Adipocyte (in vitro differentiated cells): ENCODE measurements around the gene PDZD8.

ENCODE experiments used
- DNase-seq: peaks from one replicate; pipeline ENCODE4 v3.0.0-alpha.2; 2015; ENCODE audit warnings: low read depth
- H3K27me3 ChIP-seq: replicated peaks from 2 replicates; pipeline ENCODE4 v1.7.0; 2013; ENCODE audit warnings: mild to moderate bottlenecking, low read length, moderate library complexity; ENCODE audit not compliant: control insufficient read depth, insufficient read depth
- H3K36me3 ChIP-seq: 2 replicates; pipeline ENCODE4 v1.7.0; 2013; ENCODE audit warnings: low read length, mild to moderate bottlenecking, moderate library complexity; ENCODE audit not compliant: control insufficient read depth, insufficient read depth, severe bottlenecking
- H3K4me1 ChIP-seq: 2 replicates; pipeline ENCODE4 v1.7.0; 2013; ENCODE audit warnings: mild to moderate bottlenecking, low read length, moderate library complexity; ENCODE audit not compliant: control insufficient read depth, insufficient read depth
- H3K4me3 ChIP-seq: 2 replicates; pipeline ENCODE4 v1.7.0; 2013; ENCODE audit warnings: mild to moderate bottlenecking, low read length, moderate library complexity
- H3K9ac ChIP-seq: 2 replicates; pipeline ENCODE4 v1.7.0; 2013; ENCODE audit warnings: mild to moderate bottlenecking, low read length, moderate library complexity
- H3K9me3 ChIP-seq: 2 replicates; pipeline ENCODE4 v1.7.0; 2013; ENCODE audit warnings: mild to moderate bottlenecking, low read length, moderate library complexity; ENCODE audit not compliant: control insufficient read depth

PDZD8 gene

DNA sequence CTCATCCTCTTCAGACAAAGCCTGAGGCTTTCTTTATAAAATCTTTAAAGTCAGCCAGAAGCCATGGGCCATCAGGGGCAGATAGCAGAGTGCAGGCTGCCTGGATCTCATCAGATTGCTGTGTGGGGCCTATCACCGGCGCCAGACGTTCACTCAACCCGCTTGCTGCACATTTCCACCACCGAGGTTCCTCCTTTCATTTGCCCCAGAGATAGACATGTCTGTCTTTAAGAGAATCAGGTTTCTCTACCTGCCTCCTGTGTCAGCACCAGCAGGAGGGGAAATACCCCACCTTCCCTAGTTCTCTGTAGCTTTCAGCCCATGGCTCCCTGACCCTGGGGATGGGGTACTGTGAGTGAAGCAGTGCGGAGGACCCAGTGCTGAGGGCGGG, 112.3 kb downstream of the PDZD8 start:
- Histone ChIP-seq H3K4me1 (no peaks in the 10 kb centered on the region), H3K27me3 (peaks cover 27% of the 10 kb centered on the region), H3K36me3 (no peaks in the 10 kb centered on the region), H3K9me3 (no peaks in the 10 kb centered on the region), H3K9ac (no peak overlapping the region), H3K4me3 (no peak overlapping the region)
- no peak for DNase-seq

DNA sequence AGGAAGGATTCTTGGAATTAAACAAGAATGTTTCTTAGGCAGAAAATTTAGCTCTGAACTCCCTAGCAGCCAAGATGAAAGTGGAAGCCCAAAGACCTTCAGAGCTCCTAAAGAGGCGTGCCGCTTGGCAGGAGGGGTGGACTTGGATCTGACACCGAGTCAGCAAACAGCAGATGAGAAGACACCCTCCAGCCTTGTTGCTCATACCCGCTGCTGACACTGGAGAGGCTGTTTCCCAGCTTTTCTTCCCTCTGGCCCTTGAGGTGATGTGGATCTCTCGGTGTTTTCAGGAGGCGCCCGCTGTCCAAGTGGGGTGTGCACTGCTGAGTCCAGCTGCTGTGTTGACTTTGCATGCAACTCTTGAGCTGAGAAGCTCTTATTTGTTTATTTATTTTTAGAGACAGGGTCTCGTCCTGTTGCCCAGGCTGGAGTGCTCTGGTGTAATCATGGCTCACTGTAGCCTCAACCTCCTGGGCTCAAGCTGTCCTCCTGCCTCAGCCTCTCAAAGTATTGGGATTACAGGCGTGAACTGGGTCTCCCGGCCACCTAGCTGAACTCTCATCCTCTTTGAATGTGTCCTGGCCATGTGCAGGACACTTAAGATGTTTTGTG, 112.8 kb downstream of the PDZD8 start:
- no peaks in the 10 kb centered on the region for H3K9me3 ChIP-seq

GRCh38 chr10:117261501-117261900, 113.7 kb downstream of the PDZD8 start:
- H3K4me3 ChIP-seq = no peak overlapping the region
- H3K4me1 ChIP-seq = no peaks in the 10 kb centered on the region
- DNase-seq = no peak
- H3K9ac ChIP-seq = no peak overlapping the region
- H3K36me3 ChIP-seq = no peaks in the 10 kb centered on the region
- peaks cover 40% of the 10 kb centered on the region for H3K27me3 ChIP-seq
- no peaks in the 10 kb centered on the region for H3K9me3 ChIP-seq

More for the DNA sequence above, 112.8 kb downstream of the PDZD8 start:
- DNase-seq = no peak
- Histone ChIP-seq H3K4me1 (no peaks in the 10 kb centered on the region), H3K36me3 (no peaks in the 10 kb centered on the region), H3K4me3 (no peak overlapping the region), H3K9ac (no peak overlapping the region), H3K27me3 (peaks cover 31% of the 10 kb centered on the region)

DNA sequence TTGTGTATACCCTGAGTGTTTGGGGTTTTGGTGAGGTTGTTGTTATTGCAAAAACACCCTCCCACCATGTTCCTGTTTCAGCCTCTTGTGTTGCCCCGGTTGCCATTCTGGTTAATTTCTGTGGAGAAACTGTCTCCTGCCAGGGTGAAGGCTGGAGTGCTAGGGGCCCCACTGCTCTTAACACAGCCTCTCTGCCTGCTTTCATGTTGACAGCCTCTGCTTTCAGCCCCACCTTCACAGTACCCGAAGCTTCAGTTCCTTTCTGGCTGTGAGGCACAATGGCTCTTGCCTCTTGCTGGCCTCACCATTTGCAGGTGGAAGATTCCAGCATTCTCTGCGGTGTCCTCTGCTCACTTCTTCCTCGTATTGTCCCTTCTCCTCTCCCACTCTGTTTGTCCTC, 115.2 kb downstream of the PDZD8 start:
- no peak for DNase-seq
- H3K27me3 ChIP-seq = peaks cover 45% of the 10 kb centered on the region
- no peaks in the 10 kb centered on the region for H3K4me1 ChIP-seq
- no peaks in the 10 kb centered on the region for H3K9me3 ChIP-seq
- no peak overlapping the region for H3K9ac ChIP-seq
- H3K4me3 ChIP-seq = no peak overlapping the region
- no peaks in the 10 kb centered on the region for H3K36me3 ChIP-seq

GRCh38 chr10:117259279-117259678, 116.0 kb downstream of the PDZD8 start:
- DNase-seq = no peak

DNA sequence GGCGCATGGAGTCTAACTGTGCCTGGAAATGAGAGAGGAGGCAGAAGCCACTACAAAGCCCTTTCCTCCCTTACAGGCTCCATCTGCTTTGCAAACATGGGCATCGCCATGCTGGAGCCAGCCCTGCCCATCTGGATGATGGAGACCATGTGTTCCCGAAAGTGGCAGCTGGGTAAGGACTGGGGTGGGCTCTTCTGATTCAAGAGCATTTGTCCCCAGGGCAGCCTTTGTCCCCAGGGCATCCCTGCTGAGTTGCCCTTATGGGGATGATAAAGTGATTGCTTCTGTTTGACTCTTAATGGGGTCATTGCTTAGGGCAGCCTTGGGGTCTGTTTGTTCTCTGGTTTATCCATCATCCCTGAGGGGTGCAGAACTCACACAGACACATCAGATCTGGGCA, 117.5 kb downstream of the PDZD8 start:
- H3K4me1 ChIP-seq = peaks cover under 1% of the 10 kb centered on the region
- H3K9me3 ChIP-seq = no peaks in the 10 kb centered on the region
- DNase-seq = no peak
- no peak overlapping the region for H3K9ac ChIP-seq
- no peaks in the 10 kb centered on the region for H3K36me3 ChIP-seq
- peaks cover 45% of the 10 kb centered on the region for H3K27me3 ChIP-seq
- H3K4me3 ChIP-seq = no peak overlapping the region

More at GRCh38 chr10:117259279-117259678, 116.0 kb downstream of the PDZD8 start:
- Histone ChIP-seq H3K4me3 (no peak overlapping the region), H3K4me1 (no peaks in the 10 kb centered on the region), H3K27me3 (peaks cover 45% of the 10 kb centered on the region), H3K36me3 (no peaks in the 10 kb centered on the region), H3K9me3 (no peaks in the 10 kb centered on the region), H3K9ac (no peak overlapping the region)

- no peak overlapping the region for H3K9ac ChIP-seq
- no peaks in the 10 kb centered on the region for H3K36me3 ChIP-seq
- no peak for DNase-seq
- no peak overlapping the region for H3K4me3 ChIP-seq
- peaks cover 36% of the 10 kb centered on the region for H3K27me3 ChIP-seq
- peaks cover 6% of the 10 kb centered on the region for H3K4me1 ChIP-seq
- H3K9me3 ChIP-seq = no peaks in the 10 kb centered on the region
Measured at GRCh38 chr10:117256910-117257309, 118.3 kb downstream of the PDZD8 start.

GRCh38 chr10:117255835-117256460, 119.3 kb downstream of the PDZD8 start:
- no peak for DNase-seq
- H3K27me3 ChIP-seq = peaks cover 36% of the 10 kb centered on the region
- H3K4me1 ChIP-seq = peaks cover 6% of the 10 kb centered on the region
- no peaks in the 10 kb centered on the region for H3K36me3 ChIP-seq
- H3K9me3 ChIP-seq = no peaks in the 10 kb centered on the region
- H3K9ac ChIP-seq = no peak overlapping the region
- H3K4me3 ChIP-seq = no peak overlapping the region

GRCh38 chr10:117254774-117255735, 120.2 kb downstream of the PDZD8 start:
- Histone ChIP-seq H3K4me1 (peaks cover 6% of the 10 kb centered on the region), H3K9ac (no peak overlapping the region), H3K27me3 (peaks cover 37% of the 10 kb centered on the region), H3K36me3 (no peaks in the 10 kb centered on the region), H3K9me3 (no peaks in the 10 kb centered on the region), H3K4me3 (no peak overlapping the region)
- no peak for DNase-seq

DNA sequence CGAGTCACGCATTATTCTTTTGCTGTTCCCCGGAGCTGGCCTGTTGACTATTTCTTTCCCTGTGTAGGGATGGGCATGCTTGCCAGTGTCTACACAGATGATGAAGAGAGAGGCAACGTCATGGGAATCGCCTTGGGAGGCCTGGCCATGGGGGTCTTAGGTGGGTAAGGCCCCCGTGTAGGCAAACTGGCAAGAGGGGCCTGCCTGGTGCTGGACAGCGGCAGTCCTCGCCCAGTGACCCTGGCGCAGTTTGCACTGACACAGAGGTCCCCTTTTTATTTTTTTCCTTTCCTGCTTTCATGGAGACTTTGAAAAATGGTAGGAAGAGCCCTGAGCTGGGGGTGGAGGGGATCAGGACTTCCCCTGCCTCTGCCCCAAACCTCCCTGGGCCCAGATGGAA, 120.9 kb downstream of the PDZD8 start:
- Histone ChIP-seq H3K4me3 (no peak overlapping the region), H3K36me3 (no peaks in the 10 kb centered on the region), H3K4me1 (peaks cover 13% of the 10 kb centered on the region), H3K27me3 (peaks cover 32% of the 10 kb centered on the region), H3K9me3 (no peaks in the 10 kb centered on the region), H3K9ac (no peak overlapping the region)
- DNase-seq = no peak

DNA sequence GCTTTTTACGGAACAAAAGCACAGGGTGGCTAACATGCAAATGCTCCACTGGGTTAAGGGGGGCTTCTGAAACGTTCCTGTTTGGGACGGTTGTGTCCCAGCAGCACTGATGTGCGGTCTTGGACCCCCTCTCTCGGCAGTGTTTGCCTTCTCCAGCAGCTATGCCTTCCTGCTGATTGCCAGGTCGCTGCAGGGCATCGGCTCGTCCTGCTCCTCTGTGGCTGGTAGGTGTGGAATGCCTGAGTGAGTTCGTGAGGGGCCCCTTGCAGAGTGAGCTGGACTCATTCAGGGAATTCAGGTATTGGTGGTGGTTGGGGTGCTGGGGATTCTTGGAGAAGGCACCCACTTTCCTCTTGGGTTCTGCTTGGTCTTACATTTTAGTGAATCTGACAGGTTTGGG, 121.3 kb downstream of the PDZD8 start:
- Histone ChIP-seq H3K27me3 (peaks cover 29% of the 10 kb centered on the region), H3K9ac (no peak overlapping the region), H3K36me3 (no peaks in the 10 kb centered on the region), H3K4me3 (no peak overlapping the region), H3K9me3 (no peaks in the 10 kb centered on the region), H3K4me1 (peaks cover 18% of the 10 kb centered on the region)
- DNase-seq = no peak
